HCT116 (cell line): ENCODE data around the gene PDE4D. TPM values are rescaled to one million over a fixed set of nuclear protein-coding genes. Genes with fewer than 3 reads are reported as not detected.

Source experiments
- ATAC-seq: fragments of 200-7000 bp; cut with Tn5 transposase; 2 replicates; pipeline ENCODE4 v1.9.1; 2020; ENCODE audit warnings: mild to moderate bottlenecking, moderate library complexity
- BruUV-seq: library from RNA; stranded (reverse); fragments of 400-500 nt; replicated peaks from 2 replicates; lab custom pipeline; 2021; lab: Mats Ljungman, UMichigan
- CTCF ChIA-PET: fragments of 300-600 bp; sonication (Branson Sonifier 250); formaldehyde crosslinking; loops from one replicate; lab custom pipeline; 2021; ENCODE audit warnings: antibody characterized with exemption; lab: Charles Lee
- POLR2A ChIA-PET: fragments of 300-600, 350-600 bp; sonication (Branson Sonifier 250); formaldehyde crosslinking; loops from one replicate; lab custom pipeline; 2021; ENCODE audit warnings: antibody characterized with exemption; lab: Charles Lee
- RAD21 ChIA-PET, 2 experiments: fragments of 300-600 bp; sonication (Branson Sonifier 250); formaldehyde crosslinking; loops; one replicate each; lab custom pipeline; 2023; ENCODE audit warnings: low total read pairs in 2 of 2; ENCODE audit not compliant: uncharacterized antibody in 2 of 2, unreplicated experiment in 2 of 2, low non-redundant PET in 1 of 2; lab: Charles Lee
- DNase-seq: peaks from one replicate; pipeline ENCODE4 v3.0.0-alpha.2; 2010; ENCODE audit warnings: low read depth, low spot score
- H2AFZ ChIP-seq: fragments of 200-600 bp; shearing (Covaris generic), sonication (generic); 2 replicates; pipeline ENCODE4 v1.6.1; 2017; ENCODE audit warnings: low read depth, mixed run types, mixed read lengths, antibody characterized with exemption, low read length; ENCODE audit not compliant: poor library complexity, severe bottlenecking
- H3K27ac ChIP-seq: 2 replicates; pipeline ENCODE4 v1.5.1; 2012; ENCODE audit warnings: low read depth, low read length
- H3K27me3 ChIP-seq: fragments of 200-600 bp; sonication (generic); 2 replicates; pipeline ENCODE4 v1.6.1; 2016; ENCODE audit warnings: mixed run types, low read length, mixed read lengths; ENCODE audit not compliant: insufficient read depth
- H3K36me3 ChIP-seq, 2 experiments: fragments of 200-500 bp in 1 of 2; fragments of 200-600 bp in 1 of 2; sonication (Bioruptor generic) in 1 of 2; sonication (generic) in 1 of 2; 2 replicates each; pipeline versions ENCODE4 v1.5.1 to v1.6.1; 2014 to 2016; ENCODE audit warnings: low read length in 2 of 2, inconsistent platforms in 1 of 2, mixed read lengths in 1 of 2, mixed run types in 1 of 2; ENCODE audit not compliant: insufficient read depth in 2 of 2, control insufficient read depth in 1 of 2
- H3K4me1 ChIP-seq, 2 experiments: fragments of 200-600 bp in 1 of 2; sonication (generic) in 1 of 2; 2 replicates each; pipeline versions ENCODE4 v1.5.1 to v1.6.1; 2012 to 2017; ENCODE audit warnings: low read length in 2 of 2, inconsistent platforms in 1 of 2, mild to moderate bottlenecking in 1 of 2, mixed read lengths in 1 of 2, mixed run types in 1 of 2, moderate library complexity in 1 of 2; ENCODE audit not compliant: insufficient read depth in 2 of 2, control insufficient read depth in 1 of 2
- H3K4me2 ChIP-seq: fragments of 200-600 bp; sonication (generic); 2 replicates; pipeline ENCODE4 v1.6.1; 2017; ENCODE audit warnings: mixed run types, low read length, mixed read lengths
- H3K4me3 ChIP-seq, 2 experiments: fragments of 200-600 bp in 1 of 2; sonication (generic) in 1 of 2; replicated peaks in 1 of 2; 2 replicates each; pipeline ENCODE4 v1.5.1; 2011 to 2016; ENCODE audit warnings: low read length in 2 of 2, control low read depth in 1 of 2, low read depth in 1 of 2, mild to moderate bottlenecking in 1 of 2, mixed read lengths in 1 of 2, mixed run types in 1 of 2
- H3K79me2 ChIP-seq: fragments of 200-600 bp; sonication (generic); 2 replicates; pipeline ENCODE4 v1.6.1; 2017; ENCODE audit warnings: mild to moderate bottlenecking, mixed run types, low read length, moderate library complexity, mixed read lengths; ENCODE audit not compliant: insufficient read depth
- H3K9ac ChIP-seq: fragments of 200-600 bp; sonication (generic); 2 replicates; pipeline ENCODE4 v1.6.1; 2016; ENCODE audit warnings: low read length, mixed read lengths
- H3K9me2 ChIP-seq: fragments of 200-600 bp; sonication (generic), shearing (Covaris generic); 2 replicates; pipeline ENCODE4 v1.6.1; 2017; ENCODE audit warnings: mixed run types, mild to moderate bottlenecking, moderate library complexity; ENCODE audit not compliant: insufficient read depth
- H3K9me3 ChIP-seq, 2 experiments: fragments of 200-500 bp in 1 of 2; fragments of 200-600 bp in 1 of 2; sonication (Bioruptor generic) in 1 of 2; sonication (generic) in 1 of 2; 2 replicates each; pipeline ENCODE4 v1.6.1; 2014 to 2017; ENCODE audit warnings: low read length in 2 of 2, mixed read lengths in 2 of 2, inconsistent platforms in 1 of 2, low read depth in 1 of 2, mild to moderate bottlenecking in 1 of 2, mixed run types in 1 of 2, moderate library complexity in 1 of 2; ENCODE audit not compliant: control insufficient read depth in 1 of 2, insufficient read depth in 1 of 2
- H4K20me1 ChIP-seq: fragments of 200-600 bp; sonication (generic), shearing (Covaris generic); 2 replicates; pipeline ENCODE4 v1.6.1; 2017; ENCODE audit warnings: mixed run types, mild to moderate bottlenecking, moderate library complexity; ENCODE audit not compliant: insufficient read depth
- ATF3 ChIP-seq: IDR thresholded peaks from 2 replicates; pipeline ENCODE4 v1.6.1; 2012
- CBX3 ChIP-seq: IDR thresholded peaks from 2 replicates; pipeline ENCODE4 v1.6.1; 2012; ENCODE audit warnings: low read depth
- CEBPB ChIP-seq: IDR thresholded peaks from 2 replicates; pipeline ENCODE4 v1.6.1; 2012; ENCODE audit warnings: low read depth
- EGR1 ChIP-seq: IDR thresholded peaks from 2 replicates; pipeline ENCODE4 v1.6.1; 2012; ENCODE audit warnings: low read depth
- ELF1 ChIP-seq: IDR thresholded peaks from 2 replicates; pipeline ENCODE4 v1.6.1; 2012; ENCODE audit warnings: low read depth, borderline replicate concordance
- EZH2 ChIP-seq: fragments of 200-600 bp; sonication (generic); IDR thresholded peaks from 2 replicates; pipeline ENCODE4 v1.6.1; 2017; ENCODE audit warnings: antibody characterized with exemption, mixed run types
- MAX ChIP-seq: IDR thresholded peaks from 2 replicates; pipeline ENCODE4 v1.6.1; 2012
- POLR2A ChIP-seq: IDR thresholded peaks from 2 replicates; pipeline ENCODE4 v1.7.0; 2011; ENCODE audit warnings: borderline replicate concordance; ENCODE audit not compliant: insufficient read depth, insufficient read length; ENCODE audit errors: extremely low read depth
- RAD21 ChIP-seq: IDR thresholded peaks from 2 replicates; pipeline ENCODE4 v1.6.1; 2012; ENCODE audit warnings: low read depth, mild to moderate bottlenecking
- REST ChIP-seq: IDR thresholded peaks from 2 replicates; pipeline ENCODE4 v1.6.1; 2012; ENCODE audit warnings: low read depth
- SIN3A ChIP-seq: IDR thresholded peaks from 2 replicates; pipeline ENCODE4 v1.6.1; 2012; ENCODE audit warnings: low read depth
- YY1 ChIP-seq: IDR thresholded peaks from 2 replicates; pipeline ENCODE4 v1.6.1; 2011; ENCODE audit warnings: low read length, low read depth, moderate library complexity, mild to moderate bottlenecking; ENCODE audit not compliant: insufficient replicate concordance; ENCODE audit errors: extremely low read depth
- ZNF274 ChIP-seq: fragments of 200-500 bp; sonication (Bioruptor generic); IDR thresholded peaks from 2 replicates; pipeline ENCODE4 v1.6.1; 2014; ENCODE audit warnings: mild to moderate bottlenecking, low read depth, low read length, inconsistent platforms
- intact Hi-C: fragments of 100-400 bp; cut with micrococcal nuclease; formaldehyde crosslinking; loops from 2 replicates; pipeline ENCODE4 v1.10.0; 2022
- total RNA-seq: library from RNA; stranded (reverse); gene quantifications from one replicate; pipeline ENCODE4 v1.2.1, GENCODE V29; 2021; ENCODE audit not compliant: unreplicated experiment

Gene PDE4D
- total RNA-seq, 1 experiment from 2014 or later = 1.1 TPM

- peaks cover 31% of the 10 kb centered on the region for H3K27me3 ChIP-seq
- ChIA-PET RAD21 (no interaction called here), POLR2A (no interaction called here), CTCF (no interaction called here)
- BruUV-seq = no TSS peak
- H3K36me3 ChIP-seq = no peaks in the 10 kb centered on the region
- H3K79me2 ChIP-seq = no peaks in the 10 kb centered on the region
- no peak for ATAC-seq
- H3K9me2 ChIP-seq = no peaks in the 10 kb centered on the region
- intact Hi-C loops = no loop called here
- TF ChIP-seq CBX3 (no peak), ZNF274 (no peak), ELF1 (no peak), REST (no peak), YY1 (no peak), SIN3A (no peak), MAX (no peak), CEBPB (no peak), POLR2A (no peak), ATF3 (no peak), EZH2 (no peak), EGR1 (no peak), RAD21 (no peak)
- H3K27ac ChIP-seq = no peak overlapping the region
- DNase-seq = no peak
- H3K4me1 ChIP-seq = no peaks in the 10 kb centered on the region
- no peak overlapping the region for H2AFZ ChIP-seq
- H3K9me3 ChIP-seq = no peaks in the 10 kb centered on the region
- no peak overlapping the region for H3K4me3 ChIP-seq
- H3K9ac ChIP-seq = no peak overlapping the region
- no peaks in the 10 kb centered on the region for H4K20me1 ChIP-seq
- no peak overlapping the region for H3K4me2 ChIP-seq
These were observed 652.4 kb downstream of the PDE4D start for GRCh38 chr5:59241119-59241518.
